Spleen (tissue), 11 donors: ENCODE data around the gene CD1B. TPM values are rescaled to one million over a fixed set of nuclear protein-coding genes. Genes with fewer than 3 reads are reported as not detected.

ENCODE experiments used
- DNase-seq: peaks from one replicate; pipeline ENCODE4 v3.0.0-alpha.2; 2020
- H3K27ac ChIP-seq, 8 donors: fragments of 200-600 bp; sonication (generic) in 7 of 8; 1 replicate in 4 of 8; 2 replicates in 4 of 8; pipeline versions ENCODE4 v1.5.0 to v1.8.0; 2016 to 2021; ENCODE audit warnings: inconsistent platforms in 4 of 8, mild to moderate bottlenecking in 4 of 8, moderate library complexity in 1 of 8
- H3K27me3 ChIP-seq, 7 donors: fragments of 200-600 bp; sonication (generic) in 6 of 7; replicated peaks in 1 of 7; 1 replicate in 4 of 7; 2 replicates in 3 of 7; pipeline versions ENCODE4 v1.5.0 to v1.8.0; 2016 to 2021; ENCODE audit warnings: inconsistent platforms in 3 of 7, mild to moderate bottlenecking in 1 of 7
- H3K36me3 ChIP-seq, 6 donors: fragments of 200-600 bp; sonication (generic) in 5 of 6; 1 replicate in 4 of 6; 2 replicates in 2 of 6; pipeline versions ENCODE4 v1.5.0 to v1.8.0; 2016 to 2021; ENCODE audit warnings: inconsistent platforms in 2 of 6
- H3K4me1 ChIP-seq, 6 donors: fragments of 200-600 bp; sonication (generic) in 5 of 6; 1 replicate in 3 of 6; 2 replicates in 3 of 6; pipeline versions ENCODE4 v1.5.0 to v1.8.0; 2016 to 2021; ENCODE audit warnings: inconsistent platforms in 3 of 6
- H3K4me3 ChIP-seq, 8 donors: fragments of 200-600 bp; sonication (generic) in 7 of 8; 1 replicate in 4 of 8; 2 replicates in 4 of 8; pipeline versions ENCODE4 v1.5.0 to v1.8.0; 2016 to 2021; ENCODE audit warnings: inconsistent platforms in 4 of 8, mild to moderate bottlenecking in 4 of 8, moderate library complexity in 2 of 8
- H3K9me3 ChIP-seq, 8 donors: fragments of 200-600 bp; sonication (generic) in 7 of 8; 1 replicate in 4 of 8; 2 replicates in 4 of 8; pipeline versions ENCODE4 v1.5.0 to v1.8.0; 2016 to 2021; ENCODE audit warnings: inconsistent platforms in 4 of 8
- CTCF ChIP-seq, 11 experiments: fragments of 200-600 bp in 7 of 11; fragments of 450-650 bp in 4 of 11; sonication (generic) in 4 of 11; IDR thresholded peaks in 8 of 11; conservative IDR thresholded peaks in 3 of 11; 1 replicate in 7 of 11; 2 replicates in 4 of 11; pipeline versions ENCODE4 v1.4.0 to v1.8.0; 2016 to 2021; ENCODE audit warnings: antibody characterized with exemption in 11 of 11, inconsistent platforms in 4 of 11, mild to moderate bottlenecking in 1 of 11
- POLR2A ChIP-seq, 3 donors: fragments of 450-650 bp; IDR thresholded peaks; one replicate each; pipeline ENCODE4 v1.5.1; 2017; ENCODE audit warnings: antibody characterized with exemption in 3 of 3, mild to moderate bottlenecking in 1 of 3
- POLR2AphosphoS5 ChIP-seq, 3 donors: sonication (generic); formaldehyde crosslinking; IDR thresholded peaks; one replicate each; pipeline ENCODE4 v1.5.1; 2017; ENCODE audit warnings: antibody characterized with exemption in 3 of 3
- WGBS, 5 donors: extraction: QIAGEN DNeasy Blood & Tissue Kit in 3 of 5; methylation state at CpG; one replicate each; pipeline versions ENCODE4 v1.1.5 to v1.1.7; 2013 to 2018; 5-methylcytosine and 5-hydroxymethylcytosine counted together
- intact Hi-C: fragments of 100-400 bp; cut with DNase I; formaldehyde crosslinking; loops from one replicate; pipeline ENCODE4 v1.15.0; 2023; ENCODE audit warnings: low total_unique reads
- polyA plus RNA-seq, 3 donors: library from polyadenylated mRNA; stranded (reverse); fragments of 200-250 nt; gene quantifications; one replicate each; pipeline ENCODE4 v1.2.1, GENCODE V29; 2013
- total RNA-seq, 7 donors: library from RNA; depleted of rRNA in 3 of 7; stranded (reverse); fragments of >200 nt in 3 of 7; fragmentation: NEBNext Ultra II Directional in 4 of 7; extraction: Animal tissue kit (Norgen Biotek cat#: 25700) in 4 of 7; gene quantifications; one replicate each; pipeline versions ENCODE4 v1.1.0 to v1.2.1, GENCODE V29; 2016 to 2021
- donor health status: healthy with polysubstance abuse.
- donor health status: DM: no; HTN: no; CAD: no; lungs with moderate emphysema.
- donor health status: DM: no; HTN: no; CAD: no.
- donor health status: Bipolar disorder and iron deficiency.
- donor health status: healthy.
- donor health status: DM: no; HTN: no; CAD: no.
- donor health status: DM: yes; HTN: yes; CAD: no.

Gene CD1B
- total and polyA plus RNA-seq, 10 donors: 0.11 to 0.37 (median 0.33) TPM; not detected in 6

DNA sequence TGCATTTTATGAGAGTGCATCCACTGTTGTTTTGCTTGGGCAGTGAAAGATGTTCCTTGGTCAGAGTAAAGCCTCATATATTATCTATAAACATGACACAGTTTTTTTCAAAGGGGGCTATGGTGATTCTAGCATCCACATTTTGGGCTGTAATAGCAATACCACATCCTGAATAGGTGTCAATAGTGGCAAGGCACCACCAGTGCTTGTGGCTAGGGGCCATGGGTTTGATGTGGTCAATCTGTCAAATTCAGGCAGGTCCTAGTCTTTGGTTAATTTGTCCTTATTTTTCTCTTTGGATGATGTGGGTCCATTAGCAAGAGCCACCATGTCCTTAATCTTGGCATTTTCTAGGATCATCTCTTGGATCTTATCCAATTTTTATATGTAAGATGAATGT, 35.5 kb upstream of the CD1B start:
- H3K36me3 ChIP-seq: no peaks in the 10 kb centered on the region
- H3K27ac ChIP-seq: no peak overlapping the region
- H3K9me3 ChIP-seq: peaks cover 0 to 15% (median 11%) of the 10 kb centered on the region in 8 donors
- H3K4me3 ChIP-seq: no peak overlapping the region
- no peak for DNase-seq
- no peaks in the 10 kb centered on the region for H3K4me1 ChIP-seq
- TF ChIP-seq POLR2A (IDR thresholded peaks at IDR 0.05) (no peak), POLR2AphosphoS5 (IDR thresholded peaks at IDR 0.05) (no peak), CTCF (IDR thresholded peaks at IDR 0.05 in 8 of 11, conservative IDR thresholded peaks at IDR 0.05 in 3 of 11) (no peak)
- intact Hi-C loops: no loop called here
- no peaks in the 10 kb centered on the region for H3K27me3 ChIP-seq

DNA sequence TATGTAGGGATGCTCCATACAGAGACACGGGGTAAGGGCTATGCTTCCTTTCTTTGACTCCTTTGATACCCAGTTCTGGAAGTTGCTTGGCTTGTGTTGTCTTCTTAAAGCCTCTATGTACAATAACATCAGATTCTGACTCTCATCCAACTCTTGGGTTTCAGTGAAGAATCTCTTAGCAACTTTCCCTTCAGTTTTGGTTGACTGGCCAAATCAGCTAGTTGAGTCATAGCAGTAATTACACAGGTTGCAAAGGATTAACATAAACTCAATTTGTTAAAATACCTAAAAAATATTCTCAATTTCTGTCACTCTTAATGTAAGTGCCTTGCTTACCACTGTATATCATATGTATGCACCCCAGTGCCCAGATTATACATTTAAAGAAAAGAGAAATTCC, 31.6 kb upstream of the CD1B start:
- Histone ChIP-seq H3K36me3 (no peaks in the 10 kb centered on the region), H3K27ac (no peak overlapping the region), H3K9me3 (no peaks in the 10 kb centered on the region), H3K4me3 (no peak overlapping the region), H3K4me1 (no peaks in the 10 kb centered on the region), H3K27me3 (no peaks in the 10 kb centered on the region)
- DNase-seq: no peak
- 61 to 82% (median 68%) methylated on average over 1 of the region's 1 CpG for WGBS, 5 donors
- intact Hi-C loops: no loop called here
- TF ChIP-seq CTCF (IDR thresholded peaks at IDR 0.05 in 8 of 11, conservative IDR thresholded peaks at IDR 0.05 in 3 of 11) (no peak), POLR2AphosphoS5 (IDR thresholded peaks at IDR 0.05) (no peak), POLR2A (IDR thresholded peaks at IDR 0.05) (no peak)

GRCh38 chr1:158362482-158362881, 31.2 kb upstream of the CD1B start:
- no peak overlapping the region for H3K4me3 ChIP-seq
- intact Hi-C loops: no loop called here
- no peaks in the 10 kb centered on the region for H3K4me1 ChIP-seq
- H3K27ac ChIP-seq: no peak overlapping the region
- H3K9me3 ChIP-seq: no peaks in the 10 kb centered on the region
- DNase-seq: no peak
- H3K36me3 ChIP-seq: no peaks in the 10 kb centered on the region
- TF ChIP-seq POLR2A (IDR thresholded peaks at IDR 0.05) (no peak), POLR2AphosphoS5 (IDR thresholded peaks at IDR 0.05) (no peak), CTCF (IDR thresholded peaks at IDR 0.05 in 8 of 11, conservative IDR thresholded peaks at IDR 0.05 in 3 of 11) (no peak)
- 36 to 54% (median 44%) methylated on average over 1 of the region's 1 CpG for WGBS, 5 donors
- no peaks in the 10 kb centered on the region for H3K27me3 ChIP-seq

GRCh38 chr1:158357441-158357840, 26.1 kb upstream of the CD1B start:
- DNase-seq: no peak
- no peaks in the 10 kb centered on the region for H3K27me3 ChIP-seq
- H3K27ac ChIP-seq: no peak overlapping the region
- H3K4me3 ChIP-seq: no peak overlapping the region
- 86 to 94% (median 91%) methylated on average over 1 of the region's 1 CpG for WGBS, 5 donors
- H3K4me1 ChIP-seq: peaks cover 0 to 14% (median 4%) of the 10 kb centered on the region in 6 donors
- H3K9me3 ChIP-seq: no peaks in the 10 kb centered on the region
- H3K36me3 ChIP-seq: no peaks in the 10 kb centered on the region
- no peak for TF ChIP-seq POLR2A (IDR thresholded peaks at IDR 0.05)
- TF ChIP-seq POLR2AphosphoS5 (IDR thresholded peaks at IDR 0.05): no peak
- no peak for TF ChIP-seq CTCF (IDR thresholded peaks at IDR 0.05 in 8 of 11, conservative IDR thresholded peaks at IDR 0.05 in 3 of 11)
- intact Hi-C loops: no loop called here
